Upper lobe of left lung (tissue), 4 donors: ENCODE results near the gene PTPRN2.

Experiments used
- POLR2AphosphoS5 ChIP-seq, 2 donors: sonication (generic); formaldehyde crosslinking; IDR thresholded peaks; one replicate each; pipeline ENCODE4 v1.5.1; 2017; ENCODE audit warnings: antibody characterized with exemption in 2 of 2
- TF ChIP-seq, protein P1 (sequence below), 6 experiments: fragments of 450-650 bp in 4 of 6; fragments of 200-600 bp in 2 of 6; sonication (generic) in 2 of 6; IDR thresholded peaks; one replicate each; pipeline ENCODE4 v1.5.1; 2016 to 2019; ENCODE audit warnings: antibody characterized with exemption in 6 of 6

- TF ChIP-seq, protein P1, sequence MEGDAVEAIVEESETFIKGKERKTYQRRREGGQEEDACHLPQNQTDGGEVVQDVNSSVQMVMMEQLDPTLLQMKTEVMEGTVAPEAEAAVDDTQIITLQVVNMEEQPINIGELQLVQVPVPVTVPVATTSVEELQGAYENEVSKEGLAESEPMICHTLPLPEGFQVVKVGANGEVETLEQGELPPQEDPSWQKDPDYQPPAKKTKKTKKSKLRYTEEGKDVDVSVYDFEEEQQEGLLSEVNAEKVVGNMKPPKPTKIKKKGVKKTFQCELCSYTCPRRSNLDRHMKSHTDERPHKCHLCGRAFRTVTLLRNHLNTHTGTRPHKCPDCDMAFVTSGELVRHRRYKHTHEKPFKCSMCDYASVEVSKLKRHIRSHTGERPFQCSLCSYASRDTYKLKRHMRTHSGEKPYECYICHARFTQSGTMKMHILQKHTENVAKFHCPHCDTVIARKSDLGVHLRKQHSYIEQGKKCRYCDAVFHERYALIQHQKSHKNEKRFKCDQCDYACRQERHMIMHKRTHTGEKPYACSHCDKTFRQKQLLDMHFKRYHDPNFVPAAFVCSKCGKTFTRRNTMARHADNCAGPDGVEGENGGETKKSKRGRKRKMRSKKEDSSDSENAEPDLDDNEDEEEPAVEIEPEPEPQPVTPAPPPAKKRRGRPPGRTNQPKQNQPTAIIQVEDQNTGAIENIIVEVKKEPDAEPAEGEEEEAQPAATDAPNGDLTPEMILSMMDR (IDR thresholded peaks at IDR 0.05) = no peak
- TF ChIP-seq POLR2AphosphoS5 (IDR thresholded peaks at IDR 0.05) = no peak
Observed at GRCh38 chr7:158369290-158369689, 218.3 kb downstream of the PTPRN2 start.
